ENCODE measurements around the gene MRPL17.

The MRPL17 gene

GRCh38 chr11:6657346-6657745 lies 25.8 kb downstream of the MRPL17 start:
- Histone ChIP-seq H2AFZ (ENCODE audit: low read length) (no peak overlapping the region), H3K27ac (ENCODE audit: low read depth, low read length, poor library complexity, severe bottlenecking) (no peak overlapping the region), H3K36me3 (ENCODE audit: insufficient read depth, low read length) (no peaks in the 10 kb centered on the region), H3K79me2 (ENCODE audit: insufficient read depth, low read length) (no peaks in the 10 kb centered on the region), H3K4me3 (ENCODE audit: low read depth, low read length, poor library complexity, severe bottlenecking) (no peak overlapping the region), H3K9ac (ENCODE audit: low read length) (no peak overlapping the region), H3K9me2 (ENCODE audit: low read depth, low read length) (no peaks in the 10 kb centered on the region), H3F3A (ENCODE audit: insufficient read depth, low read length) (no peaks in the 10 kb centered on the region), H3K9me3 (ENCODE audit: low read length) (no peaks in the 10 kb centered on the region), H4K20me1 (ENCODE audit: insufficient read depth, low read length) (no peaks in the 10 kb centered on the region), H3K4me2 (ENCODE audit: low read length) (no peak overlapping the region), H3K27me3 (ENCODE audit: insufficient read depth, low read length) (peaks cover 27% of the 10 kb centered on the region), H3K4me1 (ENCODE audit: insufficient read depth, low read length, severe bottlenecking) (no peaks in the 10 kb centered on the region)
- TF ChIP-seq, protein P1, sequence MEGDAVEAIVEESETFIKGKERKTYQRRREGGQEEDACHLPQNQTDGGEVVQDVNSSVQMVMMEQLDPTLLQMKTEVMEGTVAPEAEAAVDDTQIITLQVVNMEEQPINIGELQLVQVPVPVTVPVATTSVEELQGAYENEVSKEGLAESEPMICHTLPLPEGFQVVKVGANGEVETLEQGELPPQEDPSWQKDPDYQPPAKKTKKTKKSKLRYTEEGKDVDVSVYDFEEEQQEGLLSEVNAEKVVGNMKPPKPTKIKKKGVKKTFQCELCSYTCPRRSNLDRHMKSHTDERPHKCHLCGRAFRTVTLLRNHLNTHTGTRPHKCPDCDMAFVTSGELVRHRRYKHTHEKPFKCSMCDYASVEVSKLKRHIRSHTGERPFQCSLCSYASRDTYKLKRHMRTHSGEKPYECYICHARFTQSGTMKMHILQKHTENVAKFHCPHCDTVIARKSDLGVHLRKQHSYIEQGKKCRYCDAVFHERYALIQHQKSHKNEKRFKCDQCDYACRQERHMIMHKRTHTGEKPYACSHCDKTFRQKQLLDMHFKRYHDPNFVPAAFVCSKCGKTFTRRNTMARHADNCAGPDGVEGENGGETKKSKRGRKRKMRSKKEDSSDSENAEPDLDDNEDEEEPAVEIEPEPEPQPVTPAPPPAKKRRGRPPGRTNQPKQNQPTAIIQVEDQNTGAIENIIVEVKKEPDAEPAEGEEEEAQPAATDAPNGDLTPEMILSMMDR (IDR thresholded peaks at IDR 0.05; ENCODE audit: low read length): no peak
- TF ChIP-seq EZH2 (IDR thresholded peaks at IDR 0.05; ENCODE audit: borderline replicate concordance, low read length): no peak

DNA sequence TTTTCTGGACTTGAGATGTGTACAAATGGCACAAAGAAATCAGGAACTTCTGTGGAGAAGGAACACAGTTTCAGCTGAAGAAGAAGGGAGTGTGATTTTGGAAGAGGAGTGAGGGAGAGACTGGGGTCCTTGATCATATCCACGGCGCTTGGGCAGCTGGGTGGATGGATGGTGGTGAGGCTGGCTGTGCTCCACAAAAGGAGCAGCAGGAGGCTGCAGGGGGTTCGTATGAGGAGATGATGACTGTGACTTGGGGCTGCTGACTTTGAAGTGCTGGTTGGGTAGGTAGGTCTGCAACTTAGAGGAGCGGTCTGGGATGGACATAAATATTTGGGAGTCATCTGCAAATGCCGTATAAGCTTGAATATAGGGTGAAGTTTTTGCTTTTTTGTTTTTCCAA lies 26.2 kb downstream of the MRPL17 start:
- no peaks in the 10 kb centered on the region for H3K4me1 ChIP-seq (ENCODE audit: insufficient read depth, low read length, severe bottlenecking)
- no peak overlapping the region for H3K27ac ChIP-seq (ENCODE audit: low read depth, low read length, poor library complexity, severe bottlenecking)
- H3K36me3 ChIP-seq (ENCODE audit: insufficient read depth, low read length): no peaks in the 10 kb centered on the region
- no peak overlapping the region for H3K4me2 ChIP-seq (ENCODE audit: low read length)
- no peak overlapping the region for H2AFZ ChIP-seq (ENCODE audit: low read length)
- H3K9me2 ChIP-seq (ENCODE audit: low read depth, low read length): no peaks in the 10 kb centered on the region
- peaks cover 27% of the 10 kb centered on the region for H3K27me3 ChIP-seq (ENCODE audit: insufficient read depth, low read length)
- H3K79me2 ChIP-seq (ENCODE audit: insufficient read depth, low read length): no peaks in the 10 kb centered on the region
- no peaks in the 10 kb centered on the region for H3K9me3 ChIP-seq (ENCODE audit: low read length)
- no peaks in the 10 kb centered on the region for H3F3A ChIP-seq (ENCODE audit: insufficient read depth, low read length)
- no peaks in the 10 kb centered on the region for H4K20me1 ChIP-seq (ENCODE audit: insufficient read depth, low read length)
- H3K4me3 ChIP-seq (ENCODE audit: low read depth, low read length, poor library complexity, severe bottlenecking): no peak overlapping the region
- TF ChIP-seq, protein P1 (IDR thresholded peaks at IDR 0.05; ENCODE audit: low read length): no peak
- no peak for TF ChIP-seq EZH2 (IDR thresholded peaks at IDR 0.05; ENCODE audit: borderline replicate concordance, low read length)
- H3K9ac ChIP-seq (ENCODE audit: low read length): no peak overlapping the region

DNA sequence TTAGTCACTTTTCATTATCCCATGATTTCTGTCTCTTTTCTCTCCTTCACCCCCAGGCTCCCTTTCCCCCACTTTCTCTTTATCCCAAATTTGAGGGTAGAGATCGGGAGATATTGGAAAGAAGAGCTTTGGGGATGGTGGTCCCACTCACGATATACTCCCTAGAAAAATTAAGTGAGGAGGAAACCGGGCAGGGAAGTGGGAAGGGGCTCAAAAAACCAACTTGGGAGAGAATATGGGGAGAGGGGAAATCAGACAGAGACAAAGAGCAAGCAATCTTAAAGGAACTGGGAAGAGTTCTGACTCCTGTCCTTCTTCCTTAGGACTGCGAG lies 26.6 kb downstream of the MRPL17 start:
- Histone ChIP-seq H3K27me3 (ENCODE audit: insufficient read depth, low read length) (peaks cover 27% of the 10 kb centered on the region), H2AFZ (ENCODE audit: low read length) (no peak overlapping the region), H3K4me1 (ENCODE audit: insufficient read depth, low read length, severe bottlenecking) (no peaks in the 10 kb centered on the region), H3K9ac (ENCODE audit: low read length) (no peak overlapping the region), H3K27ac (ENCODE audit: low read depth, low read length, poor library complexity, severe bottlenecking) (no peak overlapping the region), H3K9me2 (ENCODE audit: low read depth, low read length) (no peaks in the 10 kb centered on the region), H3K9me3 (ENCODE audit: low read length) (no peaks in the 10 kb centered on the region), H3K4me3 (ENCODE audit: low read depth, low read length, poor library complexity, severe bottlenecking) (no peak overlapping the region), H4K20me1 (ENCODE audit: insufficient read depth, low read length) (no peaks in the 10 kb centered on the region), H3F3A (ENCODE audit: insufficient read depth, low read length) (no peaks in the 10 kb centered on the region), H3K79me2 (ENCODE audit: insufficient read depth, low read length) (no peaks in the 10 kb centered on the region), H3K36me3 (ENCODE audit: insufficient read depth, low read length) (no peaks in the 10 kb centered on the region), H3K4me2 (ENCODE audit: low read length) (no peak overlapping the region)
- no peak for TF ChIP-seq EZH2 (IDR thresholded peaks at IDR 0.05; ENCODE audit: borderline replicate concordance, low read length)
- TF ChIP-seq, protein P1 (IDR thresholded peaks at IDR 0.05; ENCODE audit: low read length): no peak
